HG03439 (cell line): ENCODE data around the gene KRTAP5-1.

Source experiments
- ATAC-seq: cut with Tn5 transposase; IDR thresholded peaks from one replicate; pipeline ENCODE4 v1.9.1; 2021; ENCODE audit warnings: mild to moderate bottlenecking, moderate library complexity; ENCODE audit not compliant: unreplicated experiment

KRTAP5-1 gene

GRCh38 chr11:1561955-1562354 lies 23.1 kb downstream of the KRTAP5-1 start:
- no peak for ATAC-seq

- ATAC-seq = no peak
Measured at GRCh38 chr11:1561266-1561665, 23.8 kb downstream of the KRTAP5-1 start.

- no peak for ATAC-seq
Measured at GRCh38 chr11:1560649-1561251, 24.3 kb downstream of the KRTAP5-1 start.

GRCh38 chr11:1560002-1560648 lies 25.0 kb downstream of the KRTAP5-1 start:
- ATAC-seq = no peak

DNA sequence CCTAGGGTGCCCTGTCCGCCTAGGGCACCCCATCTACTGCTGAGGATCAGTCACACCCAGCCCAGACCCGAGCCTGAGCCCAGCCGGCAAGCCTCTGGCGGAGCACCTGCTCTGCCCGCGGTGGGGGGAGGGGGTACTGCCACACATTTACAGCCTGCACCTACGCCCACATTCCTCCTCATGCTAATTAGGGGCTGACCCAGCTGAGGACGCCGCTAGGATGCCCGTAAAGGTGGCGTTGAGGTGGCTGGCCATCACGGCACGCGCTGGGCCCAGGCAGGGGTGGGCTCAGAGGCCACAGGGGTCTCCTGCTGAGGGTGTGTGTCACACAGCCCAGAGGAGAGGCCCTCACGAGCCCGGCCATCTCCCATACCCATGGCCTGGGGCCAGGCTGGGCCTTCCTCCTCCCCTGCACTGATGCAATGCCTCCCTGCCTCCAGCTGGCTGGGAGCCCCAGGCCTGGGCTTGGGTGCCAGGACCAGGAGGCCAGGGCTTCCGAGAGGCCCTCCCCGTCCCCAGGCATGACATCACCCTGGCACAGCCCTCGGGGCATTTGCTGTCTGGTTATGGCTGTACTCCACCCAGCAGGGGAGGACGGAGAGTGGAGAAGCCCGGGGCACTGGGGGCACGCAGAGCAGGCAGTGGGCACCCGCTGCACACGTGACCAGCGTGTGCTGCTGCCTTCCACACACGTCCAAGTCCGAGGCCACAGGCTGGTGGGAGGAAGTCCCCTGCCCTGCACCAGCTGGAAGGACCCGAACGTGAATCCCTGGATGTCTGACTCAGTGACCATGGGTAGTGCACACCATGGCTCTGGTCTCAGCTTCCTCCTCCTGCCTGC lies 25.8 kb downstream of the KRTAP5-1 start:
- ATAC-seq = no peak

GRCh38 chr11:1558775-1559110 lies 26.3 kb downstream of the KRTAP5-1 start:
- no peak for ATAC-seq

GRCh38 chr11:1557904-1558774 lies 26.9 kb downstream of the KRTAP5-1 start:
- no peak for ATAC-seq

DNA sequence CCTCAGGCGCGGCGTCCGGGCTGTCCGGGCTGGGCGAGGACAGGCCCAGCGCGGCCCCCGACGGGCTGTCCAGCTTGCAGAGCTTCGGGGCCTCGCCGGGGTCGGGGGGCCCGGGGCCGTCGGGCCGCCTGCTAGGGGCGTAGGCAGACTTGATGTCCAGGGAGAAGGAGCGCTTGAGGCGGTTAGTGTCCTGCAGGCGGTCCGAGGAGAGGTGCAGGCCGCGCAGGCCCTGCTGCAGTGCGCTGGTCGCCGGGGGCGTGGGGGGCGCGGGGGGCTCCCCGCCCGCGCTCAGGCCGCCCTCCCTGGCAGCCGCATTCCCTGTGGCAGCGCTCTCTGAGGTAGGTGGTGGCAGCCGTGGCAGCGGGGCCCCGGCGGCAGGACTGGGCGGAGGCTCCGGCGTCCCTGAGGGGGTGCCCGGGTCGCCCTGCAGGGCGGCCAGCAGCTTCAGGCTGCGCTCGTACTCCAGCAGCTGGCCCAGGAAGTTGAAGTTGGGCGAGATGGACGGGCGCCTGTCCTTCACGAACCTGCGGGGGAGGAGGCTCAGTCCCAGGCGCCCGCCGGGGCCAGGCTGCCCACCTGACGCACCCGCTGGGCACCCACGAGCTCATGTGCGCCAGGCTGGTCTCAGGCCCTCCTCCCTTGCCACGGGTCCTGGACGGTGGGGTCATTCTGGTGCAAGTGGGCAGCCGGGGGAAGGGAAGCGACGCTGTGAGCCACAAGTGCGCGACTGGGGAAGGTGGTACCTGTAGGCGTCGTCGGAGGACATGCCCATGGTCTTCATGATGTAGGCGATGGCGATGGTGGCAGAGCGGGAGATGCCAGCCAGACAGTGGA lies 27.8 kb downstream of the KRTAP5-1 start:
- ATAC-seq = no peak

- ATAC-seq = no peak
Measured at GRCh38 chr11:1556278-1556902, 28.7 kb downstream of the KRTAP5-1 start.

GRCh38 chr11:1555713-1556153 lies 29.4 kb downstream of the KRTAP5-1 start:
- ATAC-seq = no peak

- no peak for ATAC-seq
Measured at GRCh38 chr11:1554981-1555712, 29.9 kb downstream of the KRTAP5-1 start.

DNA sequence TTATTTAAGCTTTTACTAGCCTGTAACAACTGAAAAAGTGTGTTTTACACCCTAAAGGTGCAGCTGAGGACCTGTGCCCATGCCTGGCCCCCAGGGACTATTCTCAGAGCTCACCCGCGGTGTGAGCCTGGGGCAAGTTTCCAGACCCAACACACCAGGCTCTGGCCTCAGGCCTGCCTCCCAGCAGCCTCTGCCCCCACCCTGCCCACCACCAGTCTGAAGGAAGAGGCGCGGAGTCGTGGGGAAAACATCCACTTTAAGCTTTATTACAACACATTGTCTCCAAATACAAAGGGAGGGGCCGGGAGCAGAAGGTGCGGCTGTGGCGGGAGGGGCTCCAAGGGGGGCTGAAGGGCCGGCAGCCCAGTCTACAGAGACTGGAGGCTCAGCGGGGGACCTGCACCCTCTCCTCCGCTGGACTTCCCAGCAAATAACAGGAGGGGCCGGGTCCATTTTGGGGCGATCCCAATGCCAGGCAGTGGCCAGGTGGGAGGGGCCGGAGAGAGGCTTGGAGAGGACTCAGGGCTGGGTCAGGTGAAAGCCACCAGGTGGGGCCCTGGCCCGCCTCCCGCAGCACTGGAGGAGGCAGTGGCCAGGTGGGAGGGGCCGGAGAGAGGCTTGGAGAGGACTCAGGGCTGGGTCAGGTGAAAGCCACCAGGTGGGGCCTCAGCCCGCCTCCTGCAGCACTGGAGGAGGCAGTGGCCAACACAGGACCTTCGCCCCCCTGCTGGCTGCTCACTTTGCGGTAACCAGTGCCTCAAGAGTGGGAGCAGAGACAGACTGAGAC lies 31.1 kb downstream of the KRTAP5-1 start:
- ATAC-seq = no peak

GRCh38 chr11:1549338-1550330 lies 35.4 kb downstream of the KRTAP5-1 start:
- no peak for ATAC-seq

DNA sequence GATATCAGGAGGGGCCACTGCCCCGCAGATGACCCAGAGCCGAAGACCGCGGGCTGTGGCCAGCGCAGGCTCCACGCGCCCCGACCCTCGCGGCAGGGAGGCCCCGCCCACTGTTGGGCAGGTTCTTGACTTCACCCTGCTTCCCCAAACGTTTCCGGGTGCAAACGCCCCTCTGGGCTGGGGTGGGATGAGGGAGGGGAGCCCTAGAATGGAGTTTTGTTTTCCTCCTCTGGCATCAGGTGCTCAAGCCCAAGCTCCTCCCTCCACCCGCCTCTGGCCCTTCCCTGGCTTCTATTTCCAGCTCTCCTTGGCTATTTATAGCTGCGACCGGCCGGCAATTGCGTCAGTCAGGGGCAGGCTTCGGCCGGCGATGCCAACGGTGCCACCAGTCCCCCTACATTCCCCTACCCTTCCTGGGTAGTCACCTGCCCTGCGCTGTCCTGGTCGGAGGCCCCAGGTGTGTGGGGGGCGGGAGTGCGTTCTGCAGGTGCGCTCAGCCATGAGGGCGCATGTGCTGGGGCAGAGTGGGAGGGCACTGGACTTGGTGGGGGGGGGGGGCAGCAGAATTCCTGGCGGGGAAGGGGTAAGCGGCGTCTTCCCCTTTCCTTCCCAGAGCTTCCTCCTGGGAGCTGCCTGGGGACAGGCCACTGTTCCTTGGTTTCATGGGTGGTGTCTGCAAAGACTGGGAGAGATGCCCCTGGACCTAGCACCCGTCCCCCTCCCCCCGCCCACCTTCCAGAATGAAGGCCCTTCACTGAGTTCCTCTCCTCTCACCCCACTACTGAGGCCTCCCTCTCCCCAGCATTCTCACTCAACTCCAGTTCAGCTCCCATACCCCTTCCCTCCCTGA lies 36.6 kb downstream of the KRTAP5-1 start:
- ATAC-seq = no peak

- ATAC-seq = no peak
Measured at GRCh38 chr11:1547467-1548098, 37.5 kb downstream of the KRTAP5-1 start.
